Measurements from ENCODE around the gene C1QC.

- TF ChIP-seq CTCF (IDR thresholded peaks at IDR 0.05) (no peak), POLR2AphosphoS5 (IDR thresholded peaks at IDR 0.05) (no peak), POLR2A (IDR thresholded peaks at IDR 0.05) (no peak), EP300 (IDR thresholded peaks at IDR 0.05) (no peak)
Measured at GRCh38 chr1:22666412-22666811, 23.0 kb downstream of the C1QC start.
